ENCODE data around the gene GAGE10. TPM values are rescaled to one million over a fixed set of nuclear protein-coding genes. Genes with fewer than 3 reads are reported as not detected.
"Not testable (repeated sequence)": the region's sequence is repeated elsewhere in the genome, so short reads cannot be mapped to it uniquely, and the experiment has no call there.

GAGE10 gene
- total RNA-seq, 6 donors from 2014 or later, result not detected

- H3K9me3 ChIP-seq; H3K27me3 ChIP-seq; DNase-seq; H3K4me1 ChIP-seq; H3K4me3 ChIP-seq; ATAC-seq (ENCODE audit: low FRiP score in 2 of 2); H3K36me3 ChIP-seq; H3K27ac ChIP-seq: not testable (repeated sequence)
- WGBS, 2 donors, result no CpG with 5 or more reads among the region's 16 CpGs
Measured at GRCh38 chrX:49331282-49331681, 27.8 kb downstream of the GAGE10 start, which contains the start of gene GAGE13. Gene GAGE13, plus strand, starts transcription at chrX:49331582. Its CDS starts 1,156 bp downstream, at chrX:49332738.

DNA sequence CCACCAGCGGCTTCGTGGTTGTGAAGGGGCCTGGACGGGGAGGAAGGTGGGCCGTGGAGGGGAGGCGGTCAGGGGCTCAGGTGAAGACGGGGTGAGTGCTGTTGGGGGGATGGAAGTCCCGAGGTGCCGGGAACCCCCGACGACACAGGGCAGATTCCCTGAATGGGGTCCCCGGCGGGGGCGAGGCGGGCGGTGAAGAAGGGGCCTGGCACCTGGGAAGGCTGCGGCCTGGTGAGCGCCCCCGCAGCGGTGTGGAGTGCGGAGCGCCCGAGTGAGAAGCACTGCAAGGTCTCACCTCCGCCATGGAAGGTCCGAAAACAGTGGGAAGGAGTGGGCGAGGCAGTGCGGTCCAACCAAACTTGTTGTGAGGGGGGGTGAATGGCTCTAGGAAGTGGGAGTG, 28.4 kb downstream of the GAGE10 start:
- H3K4me1 ChIP-seq; H3K27ac ChIP-seq; ATAC-seq (ENCODE audit: low FRiP score in 2 of 2); H3K36me3 ChIP-seq; H3K9me3 ChIP-seq; H3K27me3 ChIP-seq; H3K4me3 ChIP-seq: not testable (repeated sequence)
- 95% methylated on average over 19 of the region's 26 CpGs; no CpG with 5 or more reads in 1 of the 2 donors for whole genome bisulfite sequencing, 2 donors
- peak in 1 of 2 donors; percentile 91 for DNase-seq

GRCh38 chrX:49341449-49341848, 38.0 kb downstream of the GAGE10 start:
- H3K4me1 ChIP-seq; ATAC-seq (ENCODE audit: low FRiP score in 2 of 2); H3K27me3 ChIP-seq; H3K27ac ChIP-seq; H3K36me3 ChIP-seq; H3K9me3 ChIP-seq; H3K4me3 ChIP-seq: not testable (repeated sequence)
- WGBS, 2 donors, result 96% methylated on average over 16 of the region's 24 CpGs; no CpG with 5 or more reads in 1 of the 2 donors
- peak in 1 of 2 donors; percentile 74 for DNase-seq

- H3K4me3 ChIP-seq; H3K27me3 ChIP-seq; H3K9me3 ChIP-seq; H3K27ac ChIP-seq; H3K4me1 ChIP-seq; DNase-seq; H3K36me3 ChIP-seq; ATAC-seq (ENCODE audit: low FRiP score in 2 of 2): not testable (repeated sequence)
- 77 to 82% methylated on average over 14 of the region's 15 CpGs for WGBS, 2 donors
Measured at GRCh38 chrX:49344496-49345175, 41.2 kb downstream of the GAGE10 start.

DNA sequence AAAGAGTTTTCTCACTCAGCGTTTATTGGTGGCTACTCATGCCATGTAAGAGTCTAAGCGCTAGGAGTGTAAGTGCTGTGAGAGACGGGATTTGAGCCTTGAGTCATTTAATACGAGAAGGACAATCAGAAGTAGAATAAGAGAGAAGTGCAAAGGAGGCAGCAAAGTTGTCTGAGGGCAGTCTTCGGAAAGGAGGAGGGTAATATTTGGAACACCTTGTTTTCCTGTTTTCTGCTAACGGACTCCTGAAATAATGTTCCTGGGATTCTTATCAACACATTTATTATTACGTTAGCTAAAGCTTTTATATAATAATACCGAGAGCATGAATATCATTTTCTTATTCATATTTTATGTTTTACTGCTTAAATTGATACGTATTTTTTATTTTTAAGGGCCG, 42.0 kb downstream of the GAGE10 start:
- not testable (repeated sequence) for H3K27ac ChIP-seq; H3K36me3 ChIP-seq; H3K27me3 ChIP-seq; ATAC-seq (ENCODE audit: low FRiP score in 2 of 2); H3K4me3 ChIP-seq; H3K4me1 ChIP-seq; H3K9me3 ChIP-seq; DNase-seq
- 82 to 88% methylated on average over 7 to 9 of the region's 10 CpGs for WGBS, 2 donors

DNA sequence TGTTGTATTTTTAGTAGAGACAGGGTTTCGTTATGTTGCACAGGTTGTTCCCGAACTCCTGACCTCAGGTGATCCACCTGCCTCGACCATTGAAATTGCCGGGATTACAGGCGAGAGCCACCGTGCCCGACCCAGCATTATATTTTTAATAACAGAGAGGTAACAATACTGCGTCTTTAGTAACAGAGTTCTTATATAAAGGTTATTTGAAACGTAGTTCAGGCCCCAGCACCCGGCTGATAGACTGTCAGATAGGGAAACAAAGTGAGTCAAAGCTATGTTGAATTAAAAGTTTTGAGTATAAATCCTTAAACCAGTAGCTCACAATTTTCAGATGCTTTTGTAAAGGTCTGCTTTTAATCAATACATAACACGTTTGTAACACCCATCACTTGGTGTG, 42.7 kb downstream of the GAGE10 start:
- 87 to 90% methylated on average over 10 to 11 of the region's 11 CpGs for WGBS, 2 donors
- not testable (repeated sequence) for H3K4me1 ChIP-seq; ATAC-seq (ENCODE audit: low FRiP score in 2 of 2); H3K36me3 ChIP-seq; DNase-seq; H3K27ac ChIP-seq; H3K9me3 ChIP-seq; H3K27me3 ChIP-seq; H3K4me3 ChIP-seq

Other genes starting within 250 kb of the GAGE10 start
- gene CCDC120, start 244.6 kb upstream of the GAGE10 start, total RNA-seq, result 10 to 100 TPM in 3 of 6 donors, 1 to 10 TPM in 3; 6.0 to 13.5 (median 9.9) TPM
- 10 to 100 TPM; 12.5 to 26.2 (median 15.5) TPM for gene PRAF2, start 229.6 kb upstream of the GAGE10 start, total RNA-seq
- 100 to 1,000 TPM in 2 of 6 donors, 10 to 100 TPM in 4; 55.9 to 165 (median 74.2) TPM for gene WDR45, start 223.8 kb upstream of the GAGE10 start, total RNA-seq
- gene GPKOW, start 179.9 kb upstream of the GAGE10 start, total RNA-seq, result 10 to 100 TPM; 14.7 to 23.1 (median 20.4) TPM
- 10 to 100 TPM in 4 of 6 donors, 1 to 10 TPM in 2; 7.3 to 16.3 (median 12.9) TPM for gene MAGIX, start 140.9 kb upstream of the GAGE10 start, total RNA-seq
- gene PLP2, start 131.7 kb upstream of the GAGE10 start, total RNA-seq, result 100 to 1,000 TPM in 2 of 6 donors, 10 to 100 TPM in 4; 32.7 to 135 (median 58.4) TPM
- gene PRICKLE3, start 117.3 kb upstream of the GAGE10 start, total RNA-seq, result 10 to 100 TPM; 14.4 to 43.0 (median 19.7) TPM
- 1 to 10 TPM; 2.1 to 8.0 (median 4.3) TPM for gene SYP, start 103.5 kb upstream of the GAGE10 start, total RNA-seq
- gene CACNA1F, start 70.3 kb upstream of the GAGE10 start, total RNA-seq, result 1 to 10 TPM in 4 of 6 donors, under 1 TPM in 2; 0.46 to 6.3 (median 1.7) TPM
- 10 to 100 TPM in 5 of 6 donors, 1 to 10 TPM in 1; 9.9 to 22.0 (median 18.6) TPM for gene CCDC22, start 68.2 kb upstream of the GAGE10 start, total RNA-seq
- under 1 TPM in 2 of 6 donors, not detected in 4; 0.23 to 0.54 TPM for gene FOXP3, start 38.9 kb upstream of the GAGE10 start, total RNA-seq
- gene PPP1R3F, start 33.9 kb upstream of the GAGE10 start, total RNA-seq, result 10 to 100 TPM in 2 of 6 donors, 1 to 10 TPM in 4; 3.3 to 14.9 (median 7.1) TPM
- under 1 TPM in 1 of 6 donors, not detected in 5; 0.72 TPM for gene GAGE12J, start 18.4 kb downstream of the GAGE10 start, total RNA-seq
- gene GAGE13, start 27.9 kb downstream of the GAGE10 start, total RNA-seq, result not detected
- not detected for gene GAGE12C, start 228.5 kb downstream of the GAGE10 start, total RNA-seq
- gene GAGE12D, start 238.1 kb downstream of the GAGE10 start, total RNA-seq, result not detected
- not detected for gene GAGE12E, start 247.6 kb downstream of the GAGE10 start, total RNA-seq